GM12872 (cell line): Measurements from ENCODE around the gene TMEM14C.

Source experiments
- TF ChIP-seq, protein P1 (sequence below): IDR thresholded peaks from 3 replicates; pipeline ENCODE4 v1.5.1; 2011; ENCODE audit warnings: low read depth, mild to moderate bottlenecking, low read length, moderate library complexity; ENCODE audit not compliant: insufficient read depth

Gene TMEM14C

DNA sequence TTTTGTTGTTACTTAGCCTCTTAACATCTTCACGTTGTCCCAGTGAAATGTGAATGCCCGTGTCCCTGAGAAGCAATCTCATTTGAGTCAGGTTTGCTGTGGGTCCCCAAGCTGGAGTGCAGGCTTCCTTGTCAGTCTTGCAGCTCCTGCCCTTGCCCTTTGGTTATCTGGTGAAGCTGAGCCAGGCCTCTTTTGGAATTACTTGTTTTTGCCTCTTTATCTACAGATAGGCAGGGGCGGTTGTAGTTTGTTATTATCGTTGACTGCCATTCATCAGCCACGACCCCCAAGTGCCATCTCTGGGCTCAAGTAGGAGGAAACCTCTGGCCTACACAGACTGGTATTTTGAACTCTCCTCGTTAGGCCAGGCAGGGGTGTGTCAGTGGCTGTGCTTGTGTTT is 2.2 kb downstream of the TMEM14C start:
- TF ChIP-seq, protein P1, sequence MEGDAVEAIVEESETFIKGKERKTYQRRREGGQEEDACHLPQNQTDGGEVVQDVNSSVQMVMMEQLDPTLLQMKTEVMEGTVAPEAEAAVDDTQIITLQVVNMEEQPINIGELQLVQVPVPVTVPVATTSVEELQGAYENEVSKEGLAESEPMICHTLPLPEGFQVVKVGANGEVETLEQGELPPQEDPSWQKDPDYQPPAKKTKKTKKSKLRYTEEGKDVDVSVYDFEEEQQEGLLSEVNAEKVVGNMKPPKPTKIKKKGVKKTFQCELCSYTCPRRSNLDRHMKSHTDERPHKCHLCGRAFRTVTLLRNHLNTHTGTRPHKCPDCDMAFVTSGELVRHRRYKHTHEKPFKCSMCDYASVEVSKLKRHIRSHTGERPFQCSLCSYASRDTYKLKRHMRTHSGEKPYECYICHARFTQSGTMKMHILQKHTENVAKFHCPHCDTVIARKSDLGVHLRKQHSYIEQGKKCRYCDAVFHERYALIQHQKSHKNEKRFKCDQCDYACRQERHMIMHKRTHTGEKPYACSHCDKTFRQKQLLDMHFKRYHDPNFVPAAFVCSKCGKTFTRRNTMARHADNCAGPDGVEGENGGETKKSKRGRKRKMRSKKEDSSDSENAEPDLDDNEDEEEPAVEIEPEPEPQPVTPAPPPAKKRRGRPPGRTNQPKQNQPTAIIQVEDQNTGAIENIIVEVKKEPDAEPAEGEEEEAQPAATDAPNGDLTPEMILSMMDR = no peak

DNA sequence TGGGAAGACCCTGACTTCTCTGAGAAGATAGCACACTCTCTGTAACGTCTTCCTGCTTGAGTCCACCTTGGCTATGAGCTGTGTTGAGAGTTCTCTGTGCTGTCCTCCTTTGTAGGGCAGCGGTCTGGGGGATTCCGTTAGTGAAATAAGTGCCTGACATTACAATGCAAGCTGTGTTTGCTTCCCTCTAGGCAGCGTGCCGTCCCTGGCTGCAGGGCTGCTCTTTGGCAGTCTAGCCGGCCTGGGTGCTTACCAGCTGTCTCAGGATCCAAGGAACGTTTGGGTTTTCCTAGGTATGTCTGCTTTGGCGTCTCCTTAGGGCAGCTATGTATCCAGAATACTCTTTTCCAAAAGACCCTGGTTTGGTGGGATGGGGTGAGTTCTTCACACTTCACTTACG is 2.8 kb downstream of the TMEM14C start:
- TF ChIP-seq, protein P1 = no peak

DNA sequence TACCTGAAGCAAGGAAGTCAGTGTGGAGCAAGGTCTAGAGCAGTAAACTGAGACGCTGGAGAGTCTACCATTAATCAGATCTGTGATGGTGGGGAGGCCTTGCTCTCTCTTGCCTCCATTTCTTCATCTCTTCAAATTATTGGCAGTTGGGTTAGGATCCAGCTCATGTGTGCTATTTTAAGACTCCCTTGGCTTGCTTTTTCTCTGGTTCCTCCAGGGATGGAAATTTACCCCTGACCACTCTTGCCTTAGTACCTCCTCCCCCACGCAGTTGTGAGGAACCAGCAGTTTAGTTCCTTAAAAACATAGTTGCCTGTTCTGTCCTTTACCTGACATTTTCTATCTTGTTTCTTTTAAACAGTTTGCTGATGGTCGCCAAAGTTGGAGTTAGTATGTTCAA is 7.4 kb downstream of the TMEM14C start:
- TF ChIP-seq, protein P1 = no peak

DNA sequence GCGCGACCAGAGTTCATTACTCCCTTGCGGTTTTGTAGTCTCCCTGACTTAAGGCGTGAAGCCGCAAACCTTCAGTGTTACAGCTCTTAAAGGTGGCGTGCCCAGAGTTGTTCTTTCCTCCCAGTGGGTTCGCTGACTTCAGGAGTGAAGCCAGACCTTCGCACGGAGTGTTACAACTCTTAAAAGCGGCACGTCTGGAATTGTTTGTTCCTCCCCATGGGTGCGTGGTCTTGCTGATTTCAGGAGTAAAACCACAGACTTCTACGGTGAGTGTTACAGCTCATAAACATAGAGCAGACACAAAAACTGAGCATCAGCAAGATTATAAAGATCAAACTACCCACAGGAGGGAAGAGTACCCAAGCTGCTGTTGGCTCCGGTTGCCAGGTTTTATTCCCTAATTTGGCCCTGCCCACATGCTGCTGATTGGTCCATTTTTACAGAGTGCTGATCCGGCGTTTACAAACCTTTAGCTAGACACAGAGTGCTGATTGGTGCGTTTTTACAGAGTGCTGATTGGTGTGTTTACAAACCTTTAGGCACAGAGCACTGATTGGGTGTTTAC is 10.4 kb downstream of the TMEM14C start:
- TF ChIP-seq, protein P1 = no peak

DNA sequence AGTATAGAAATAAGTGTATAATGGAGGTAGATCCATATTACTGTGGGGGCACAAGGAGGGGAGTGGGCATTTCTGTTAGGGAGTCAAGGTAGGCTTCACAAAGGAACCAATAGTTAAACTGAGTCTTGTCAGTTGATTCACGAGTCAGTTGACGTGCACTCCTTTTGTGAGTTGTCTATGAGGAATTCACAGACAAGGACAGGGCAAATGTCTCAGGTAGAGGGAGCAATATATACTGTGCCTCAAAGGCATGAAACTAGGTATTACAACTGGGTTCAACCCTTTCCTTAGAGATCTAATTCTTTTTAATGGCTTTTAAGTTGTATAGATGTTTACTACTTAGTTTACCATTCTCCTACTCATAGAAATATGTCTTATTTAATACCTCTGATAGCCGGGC is 11.0 kb downstream of the TMEM14C start:
- TF ChIP-seq, protein P1 = no peak

DNA sequence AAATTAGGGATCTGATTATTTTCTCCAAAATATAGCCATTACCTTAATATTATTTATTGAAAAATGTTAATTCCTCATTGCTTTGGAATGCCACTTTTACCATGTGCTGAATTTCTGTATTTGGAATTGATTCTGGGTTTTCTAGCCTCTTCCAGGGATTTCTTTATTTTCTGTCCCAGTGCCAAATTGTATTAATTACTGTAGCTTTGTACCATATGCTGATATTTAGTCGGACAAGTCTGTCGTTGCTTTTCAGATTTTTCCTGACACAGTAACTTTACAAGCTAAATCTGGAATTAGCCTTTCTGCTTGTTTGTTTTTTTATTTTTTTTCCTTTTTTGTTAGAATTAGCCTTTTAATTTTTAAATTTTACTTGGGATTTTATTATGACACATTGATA is 13.9 kb downstream of the TMEM14C start:
- TF ChIP-seq, protein P1 = no peak

DNA sequence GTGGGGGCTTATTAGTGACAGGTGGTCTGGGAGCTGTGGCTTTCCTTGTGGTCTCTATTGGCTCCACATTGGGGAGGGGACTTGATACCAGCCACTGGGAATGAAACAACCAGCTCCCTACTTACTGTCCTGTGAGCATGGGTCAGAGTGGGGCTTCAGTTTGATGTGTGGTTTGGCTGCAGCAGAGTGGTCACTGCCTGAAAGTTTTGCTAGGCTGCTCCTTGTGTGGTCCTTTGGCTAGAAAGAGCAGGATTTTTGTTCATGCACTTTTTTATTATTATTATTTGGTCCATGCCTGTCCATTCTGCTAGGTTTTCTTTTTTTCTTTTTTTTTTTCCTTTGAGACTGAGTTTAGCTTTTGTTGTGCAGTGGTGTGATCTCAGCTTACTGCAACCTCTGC is 17.2 kb downstream of the TMEM14C start:
- TF ChIP-seq, protein P1 = no peak
